HepG2 (cell line): ENCODE results near the gene TOM1L2. TPM values are rescaled to one million over a fixed set of nuclear protein-coding genes. Genes with fewer than 3 reads are reported as not detected.
A peak's percentile ranks its signal among the peaks of the same experiment; 100 is the strongest.

Experiments
- ATF2 ChIP-seq: sonication (generic); formaldehyde crosslinking; IDR thresholded peaks from 2 replicates; pipeline ENCODE4 v1.4.0; 2020; ENCODE audit warnings: missing genetic modification reagents
- CHD2 ChIP-seq: IDR thresholded peaks from 2 replicates; pipeline ENCODE4 v1.6.1; 2011; ENCODE audit warnings: low read depth, low read length, improper control_type of control experiment
- JDP2 ChIP-seq: sonication (generic); formaldehyde crosslinking; IDR thresholded peaks from 2 replicates; pipeline ENCODE4 v1.8.1; 2022; ENCODE audit warnings: missing genetic modification reagents, borderline replicate concordance
- MED1 ChIP-seq: sonication (generic); formaldehyde crosslinking; IDR thresholded peaks from 2 replicates; pipeline ENCODE4 v1.4.0; 2020; ENCODE audit warnings: missing genetic modification reagents
- MED13 ChIP-seq: sonication (generic); formaldehyde crosslinking; IDR thresholded peaks from 2 replicates; pipeline ENCODE4 v1.5.0; 2020; ENCODE audit warnings: missing genetic modification reagents
- MEIS2 ChIP-seq: sonication (generic); formaldehyde crosslinking; IDR thresholded peaks from 2 replicates; pipeline ENCODE4 v1.9.0; 2021; ENCODE audit warnings: mild to moderate bottlenecking, missing genetic modification reagents
- PHF21A ChIP-seq: sonication (generic); formaldehyde crosslinking; IDR thresholded peaks from 2 replicates; pipeline ENCODE4 v1.5.0; 2020; ENCODE audit warnings: mild to moderate bottlenecking, missing genetic modification reagents
- POLR2A ChIP-seq, 2 experiments: IDR thresholded peaks; 2 replicates each; pipeline ENCODE4 v1.6.1; 2011; ENCODE audit warnings: low read depth in 2 of 2, low read length in 2 of 2, mild to moderate bottlenecking in 1 of 2, moderate library complexity in 1 of 2; ENCODE audit not compliant: insufficient read depth in 1 of 2
- PTBP1 ChIP-seq: fragments of 200-400 bp; formaldehyde crosslinking; IDR thresholded peaks from 2 replicates; pipeline ENCODE4 v1.6.1; 2018; ENCODE audit warnings: low read length, low read depth; ENCODE audit not compliant: poor library complexity, severe bottlenecking
- RARG ChIP-seq: sonication (generic); formaldehyde crosslinking; IDR thresholded peaks from 2 replicates; pipeline ENCODE4 v1.4.0; 2020; ENCODE audit warnings: low read depth, mild to moderate bottlenecking, missing genetic modification reagents
- RNF2 ChIP-seq: fragments of 450-650 bp; conservative IDR thresholded peaks from 2 replicates; pipeline ENCODE4 v1.6.1; 2016; ENCODE audit warnings: low read depth
- SMAD9 ChIP-seq: sonication (generic); formaldehyde crosslinking; IDR thresholded peaks from 2 replicates; pipeline ENCODE4 v1.5.1; 2020; ENCODE audit warnings: mild to moderate bottlenecking, missing genetic modification reagents
- STAT6 ChIP-seq: sonication (generic); formaldehyde crosslinking; IDR thresholded peaks from 2 replicates; pipeline ENCODE4 v1.4.0; 2020; ENCODE audit warnings: missing genetic modification reagents, mild to moderate bottlenecking, borderline replicate concordance
- TBL1XR1 ChIP-seq: fragments of 150-350 bp; IDR thresholded peaks from 2 replicates; pipeline ENCODE4 v1.6.1; 2014; ENCODE audit warnings: borderline replicate concordance, low read length; ENCODE audit not compliant: partially characterized antibody
- TCF12 ChIP-seq, 2 experiments: fragments of 450-650 bp in 1 of 2; sonication (generic) in 1 of 2; formaldehyde crosslinking in 1 of 2; IDR thresholded peaks; 2 replicates each; pipeline versions ENCODE4 v1.6.1 to v1.8.0; 2017 to 2022; ENCODE audit warnings: antibody characterized with exemption in 1 of 2, mild to moderate bottlenecking in 1 of 2, missing genetic modification reagents in 1 of 2, moderate library complexity in 1 of 2
- ZGPAT ChIP-seq: IDR thresholded peaks from 2 replicates; pipeline ENCODE4 v1.6.1; 2016; ENCODE audit warnings: mild to moderate bottlenecking
- ZNF747 ChIP-seq: sonication (generic); formaldehyde crosslinking; IDR thresholded peaks from 2 replicates; pipeline ENCODE4 v1.8.1; 2023; ENCODE audit warnings: missing genetic modification reagents, mild to moderate bottlenecking, borderline replicate concordance
- ZNF792 ChIP-seq: IDR thresholded peaks from 2 replicates; pipeline ENCODE4 v1.6.1; 2016
- polyA plus RNA-seq, 8 experiments: library from polyadenylated mRNA; depleted of rRNA in 3 of 8; stranded (reverse) in 7 of 8; unstranded in 1 of 8; fragments of >200 nt; fragmentation: Illumina TruSeq in 4 of 8; extraction: Trizol in 4 of 8; gene quantifications; 2 replicates each; pipeline versions ENCODE4 v1.2.1 to v1.2.3, GENCODE V29; 2011 to 2016; ENCODE audit warnings: low read depth in 4 of 8, missing spikeins in 1 of 8, mixed read lengths in 1 of 8; ENCODE audit not compliant: insufficient read depth in 1 of 8
- total RNA-seq, 5 experiments: library from RNA; depleted of rRNA; stranded (reverse); fragments of >200 nt; fragmentation: Illumina TruSeq; extraction: Trizol; gene quantifications; 2 replicates each; pipeline ENCODE4 v1.2.3, GENCODE V29; 2016; ENCODE audit warnings: low read depth in 1 of 5
- TF ChIP-seq, protein P1 (sequence below): sonication (generic); formaldehyde crosslinking; IDR thresholded peaks from 2 replicates; pipeline ENCODE4 v1.8.0; 2022; ENCODE audit warnings: mild to moderate bottlenecking, missing genetic modification reagents; ENCODE audit not compliant: insufficient replicate concordance
- TF ChIP-seq, protein P2 (sequence below): sonication (generic); formaldehyde crosslinking; IDR thresholded peaks from 2 replicates; pipeline ENCODE4 v1.5.1; 2020; ENCODE audit warnings: missing genetic modification reagents, mild to moderate bottlenecking, borderline replicate concordance

The TOM1L2 gene
- total and polyA plus RNA-seq, 2 of the 13 experiments (the other 11 are each of a cell fraction or from before 2014, with no cell fraction given) = 4.7 to 7.4 TPM

- TF ChIP-seq, protein P1, sequence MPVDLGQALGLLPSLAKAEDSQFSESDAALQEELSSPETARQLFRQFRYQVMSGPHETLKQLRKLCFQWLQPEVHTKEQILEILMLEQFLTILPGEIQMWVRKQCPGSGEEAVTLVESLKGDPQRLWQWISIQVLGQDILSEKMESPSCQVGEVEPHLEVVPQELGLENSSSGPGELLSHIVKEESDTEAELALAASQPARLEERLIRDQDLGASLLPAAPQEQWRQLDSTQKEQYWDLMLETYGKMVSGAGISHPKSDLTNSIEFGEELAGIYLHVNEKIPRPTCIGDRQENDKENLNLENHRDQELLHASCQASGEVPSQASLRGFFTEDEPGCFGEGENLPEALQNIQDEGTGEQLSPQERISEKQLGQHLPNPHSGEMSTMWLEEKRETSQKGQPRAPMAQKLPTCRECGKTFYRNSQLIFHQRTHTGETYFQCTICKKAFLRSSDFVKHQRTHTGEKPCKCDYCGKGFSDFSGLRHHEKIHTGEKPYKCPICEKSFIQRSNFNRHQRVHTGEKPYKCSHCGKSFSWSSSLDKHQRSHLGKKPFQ (CRISPR knock-in tag) = peak; percentile 84
- TF ChIP-seq MEIS2 (peak; percentile 75; the same call in 1 of the 2 replicates), CHD2 (peak; percentile 70; the same call in 1 of the 2 replicates), TBL1XR1 (peak; percentile 86), PTBP1 (no peak), POLR2A (IDR thresholded peaks at IDR 0.05; ENCODE audit: insufficient read depth in 1 of 2, low read depth in 2 of 2, low read length in 2 of 2) (peak; percentile 96 to 98), JDP2 (CRISPR knock-in tag) (0 out of 2 replicates have a peak, but pooled peaks have one; percentile 23), ZNF792 (CRISPR knock-in tag) (0 out of 2 replicates have a peak, but pooled peaks have one; percentile 25), STAT6 (no peak; the same call in 1 of the 2 replicates), RARG (CRISPR knock-in tag) (peak; percentile 11; the same call in 1 of the 2 replicates), MED1 (CRISPR knock-in tag) (peak; percentile 93), ZNF747 (CRISPR knock-in tag) (peak; percentile 72), SMAD9 (CRISPR knock-in tag) (no peak), ZGPAT (CRISPR knock-in tag) (peak; percentile 81), PHF21A (CRISPR knock-in tag) (no peak), TCF12 (IDR thresholded peaks at IDR 0.05) (no peak), TCF12 (CRISPR knock-in tag; IDR thresholded peaks at IDR 0.05) (peak; percentile 45; the same call in 1 of the 2 replicates), RNF2 (peak; percentile 1; the same call in 1 of the 2 replicates), ATF2 (CRISPR knock-in tag) (peak; percentile 98), MED13 (CRISPR knock-in tag) (peak; percentile 71; the same call in 1 of the 2 replicates)
- TF ChIP-seq, protein P2, sequence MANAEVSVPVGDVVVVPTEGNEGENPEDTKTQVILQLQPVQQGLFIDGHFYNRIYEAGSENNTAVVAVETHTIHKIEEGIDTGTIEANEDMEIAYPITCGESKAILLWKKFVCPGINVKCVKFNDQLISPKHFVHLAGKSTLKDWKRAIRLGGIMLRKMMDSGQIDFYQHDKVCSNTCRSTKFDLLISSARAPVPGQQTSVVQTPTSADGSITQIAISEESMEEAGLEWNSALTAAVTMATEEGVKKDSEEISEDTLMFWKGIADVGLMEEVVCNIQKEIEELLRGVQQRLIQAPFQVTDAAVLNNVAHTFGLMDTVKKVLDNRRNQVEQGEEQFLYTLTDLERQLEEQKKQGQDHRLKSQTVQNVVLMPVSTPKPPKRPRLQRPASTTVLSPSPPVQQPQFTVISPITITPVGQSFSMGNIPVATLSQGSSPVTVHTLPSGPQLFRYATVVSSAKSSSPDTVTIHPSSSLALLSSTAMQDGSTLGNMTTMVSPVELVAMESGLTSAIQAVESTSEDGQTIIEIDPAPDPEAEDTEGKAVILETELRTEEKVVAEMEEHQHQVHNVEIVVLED (CRISPR knock-in tag) = peak; percentile 51; the same call in 1 of the 2 replicates
Measured at GRCh38 chr17:17836250-17836817, 135.9 kb downstream of the TOM1L2 start (continued).
